NCI-H1417 (cell line): ENCODE data around the gene SNX5.

Experiments
- DNase-seq, 3 experiments: peaks; one replicate each; lab custom pipeline; 2025; lab: John Stamatoyannopoulos, UW

SNX5 gene

DNA sequence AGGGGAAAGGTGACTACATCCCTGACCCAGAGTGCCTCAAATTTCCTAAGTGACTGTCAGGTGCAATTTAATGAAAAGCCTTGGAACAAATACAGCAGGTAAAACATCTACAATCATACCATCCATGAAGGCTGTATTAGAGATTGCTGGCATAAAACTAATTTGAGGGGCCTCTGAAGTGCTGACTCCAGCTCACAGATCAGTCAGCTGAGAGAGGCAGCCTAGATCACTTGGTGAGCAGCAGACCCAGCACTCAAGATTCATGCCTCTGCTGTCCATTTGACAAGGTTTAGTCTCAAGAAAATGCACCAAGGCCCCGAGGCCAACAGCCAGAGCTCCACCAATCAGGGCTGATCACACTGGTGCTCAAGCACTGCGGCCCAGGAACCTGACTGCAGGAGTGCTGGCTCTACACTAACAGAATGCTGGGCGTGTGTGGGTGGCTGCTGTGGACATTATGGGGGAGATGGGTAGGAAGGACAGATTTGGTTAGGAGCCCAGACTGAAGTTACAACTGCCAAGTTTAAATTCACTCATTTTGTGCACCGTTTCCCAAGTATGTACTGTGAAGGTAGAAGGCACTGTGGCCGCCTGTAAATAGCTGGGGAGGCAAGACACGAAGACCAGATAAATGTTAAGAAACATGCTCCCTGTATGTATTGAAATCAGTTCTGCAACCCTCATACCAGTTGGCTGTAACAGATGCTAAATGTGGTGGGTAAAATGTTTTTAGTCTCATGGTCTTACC, 28.2 kb downstream of the SNX5 start:
- peak in 1 of 3 experiments; percentile 16 for DNase-seq

DNA sequence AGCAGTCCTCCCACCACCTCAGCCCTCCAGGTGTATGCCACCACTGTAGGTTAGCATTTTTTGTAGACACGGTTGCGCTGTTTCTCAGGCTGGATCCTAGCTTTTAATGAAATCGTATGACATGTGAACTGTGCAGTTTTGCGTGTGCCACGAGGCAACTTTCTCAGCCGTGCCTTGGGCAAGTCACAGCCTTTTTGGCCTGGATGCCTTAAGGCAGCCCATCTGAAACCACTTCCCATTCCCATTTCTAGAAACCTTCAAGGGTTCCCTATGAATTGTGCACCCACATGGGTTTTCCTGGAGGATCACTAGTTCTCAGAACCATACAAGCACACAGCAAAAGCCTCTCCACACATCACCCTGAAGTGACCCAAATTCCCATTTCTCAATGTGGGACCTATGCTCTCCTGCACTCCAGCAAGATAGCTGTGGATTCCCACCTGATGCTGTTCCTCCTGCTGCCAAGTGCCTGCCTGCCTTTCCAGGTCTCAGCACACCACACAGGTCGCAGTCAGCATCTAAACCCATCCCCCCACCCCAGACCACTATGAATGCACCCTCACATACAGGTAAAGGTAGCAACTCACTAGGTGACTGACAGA, 28.9 kb downstream of the SNX5 start:
- no peak for DNase-seq

DNA sequence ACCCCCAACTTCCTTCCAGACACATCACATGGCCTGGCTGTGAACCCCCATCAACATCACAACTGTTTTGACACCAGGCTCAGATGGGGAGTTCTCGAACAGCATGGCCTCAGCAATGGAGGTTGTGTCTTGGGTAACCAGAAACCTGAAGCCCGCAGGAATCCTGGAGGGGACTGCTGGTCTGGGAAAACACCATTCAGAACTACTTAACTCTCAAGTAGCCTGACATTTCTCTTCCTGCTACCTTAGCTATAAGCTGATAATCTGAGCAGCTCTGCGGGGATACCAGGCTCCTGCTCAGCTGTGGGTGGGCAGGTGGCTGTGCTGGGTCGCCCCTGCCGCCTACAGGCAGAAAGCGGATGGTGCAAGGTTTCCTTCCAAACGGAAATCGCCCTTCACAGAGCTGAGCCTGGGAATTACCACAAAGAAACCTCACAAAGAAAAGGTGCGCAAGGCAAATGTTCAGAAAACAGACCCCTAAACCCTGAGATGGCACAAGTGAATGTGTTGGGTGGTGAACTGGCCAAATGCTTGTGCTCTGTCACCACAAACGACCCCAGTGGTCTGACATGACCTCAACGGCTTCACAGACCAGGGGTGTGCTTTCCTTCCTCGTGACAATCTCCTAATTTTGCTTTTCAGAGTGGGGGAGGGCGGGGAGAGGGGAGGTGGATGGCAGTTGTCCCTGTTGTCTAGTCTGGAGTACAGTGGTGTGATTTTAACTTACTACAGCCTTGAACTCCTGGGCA, 29.5 kb downstream of the SNX5 start:
- peak; percentile 32 to 65 (median 65) for DNase-seq

DNA sequence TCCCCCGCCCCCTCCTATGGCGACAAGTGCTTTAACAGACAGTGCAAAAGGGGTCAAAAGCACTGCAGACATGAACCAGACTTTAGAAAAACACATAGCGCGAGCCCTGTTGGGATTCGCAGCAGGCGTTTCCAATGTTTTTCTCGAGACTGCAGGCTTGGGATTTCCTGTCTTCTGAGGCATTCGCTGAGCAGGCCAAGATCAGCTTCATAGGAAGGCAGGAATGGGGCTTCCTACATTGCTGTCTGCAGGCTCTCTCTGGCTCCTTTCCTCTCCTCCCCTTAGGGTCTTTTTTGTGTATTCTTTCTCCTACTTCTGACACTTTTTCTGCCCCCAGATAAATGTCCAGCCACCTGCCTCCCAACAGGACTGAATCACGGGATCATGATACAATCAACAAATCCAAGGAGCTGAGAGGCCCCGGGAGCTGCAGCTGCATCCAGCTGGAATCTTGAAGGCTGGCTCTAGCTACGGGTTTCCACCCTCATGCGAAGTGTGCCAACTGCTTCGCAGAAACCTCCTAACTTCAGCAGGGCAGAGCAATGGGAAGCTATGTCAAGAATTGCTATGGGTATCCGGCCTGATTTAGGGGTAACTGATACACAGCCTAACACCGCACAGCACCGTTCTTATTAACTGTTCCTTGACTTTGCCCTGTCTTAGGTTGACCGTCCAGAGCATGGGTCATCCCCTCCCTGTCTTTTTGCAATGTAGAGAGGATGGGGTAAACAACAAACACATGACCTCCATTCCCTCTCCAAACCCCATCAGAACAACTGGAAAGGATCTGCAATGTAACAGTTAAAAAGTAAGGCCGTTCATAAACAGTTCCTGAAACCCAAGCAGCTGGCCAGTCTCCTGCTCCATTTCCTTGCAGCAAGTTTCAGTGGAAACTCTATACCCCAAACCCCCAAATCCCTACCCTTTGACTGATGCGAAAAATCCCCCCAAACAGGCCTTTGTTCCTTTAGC, 31.5 kb downstream of the SNX5 start:
- DNase-seq, result no peak

GRCh38 chr20:17936286-17936760, 32.3 kb downstream of the SNX5 start:
- DNase-seq, result no peak

DNA sequence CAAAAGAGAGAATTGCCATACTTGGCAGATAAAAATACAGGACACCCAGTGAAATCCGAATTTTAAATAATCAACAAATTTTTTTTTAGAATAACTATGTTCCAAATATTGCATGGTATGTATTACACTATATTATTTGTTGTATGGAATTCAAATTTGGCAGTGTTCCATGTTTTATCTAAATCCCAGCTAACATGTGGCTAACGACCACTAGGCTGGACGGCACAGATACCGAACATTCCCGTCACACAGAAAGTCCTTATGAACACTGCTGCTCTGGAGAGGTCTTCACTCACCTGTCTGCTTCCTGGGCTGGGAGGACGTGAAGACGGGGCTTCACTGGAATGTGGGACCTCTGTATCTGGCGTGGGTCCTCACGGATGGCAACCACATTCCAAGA, 32.8 kb downstream of the SNX5 start:
- DNase-seq, result no peak

DNA sequence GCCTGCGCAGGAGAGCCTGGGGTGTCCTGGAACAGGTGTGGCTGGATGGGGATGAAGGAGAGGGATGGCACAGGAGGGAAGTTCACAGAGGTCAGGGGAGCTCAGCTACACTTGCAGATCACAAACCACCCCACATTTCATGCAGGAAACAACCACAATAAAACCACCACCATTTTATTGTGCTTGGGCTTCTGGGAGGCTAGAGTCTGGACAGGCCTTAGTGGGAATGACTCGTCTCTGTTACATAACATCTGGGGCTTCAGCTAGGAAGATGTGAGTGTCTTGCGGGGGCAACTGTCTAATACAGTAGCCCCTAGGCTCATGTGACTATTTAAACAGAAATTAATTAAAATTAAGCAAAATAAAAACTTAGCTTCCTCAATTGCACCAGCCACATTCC, 33.4 kb downstream of the SNX5 start:
- no peak for DNase-seq

GRCh38 chr20:17934141-17934862, 34.3 kb downstream of the SNX5 start:
- no peak for DNase-seq

DNA sequence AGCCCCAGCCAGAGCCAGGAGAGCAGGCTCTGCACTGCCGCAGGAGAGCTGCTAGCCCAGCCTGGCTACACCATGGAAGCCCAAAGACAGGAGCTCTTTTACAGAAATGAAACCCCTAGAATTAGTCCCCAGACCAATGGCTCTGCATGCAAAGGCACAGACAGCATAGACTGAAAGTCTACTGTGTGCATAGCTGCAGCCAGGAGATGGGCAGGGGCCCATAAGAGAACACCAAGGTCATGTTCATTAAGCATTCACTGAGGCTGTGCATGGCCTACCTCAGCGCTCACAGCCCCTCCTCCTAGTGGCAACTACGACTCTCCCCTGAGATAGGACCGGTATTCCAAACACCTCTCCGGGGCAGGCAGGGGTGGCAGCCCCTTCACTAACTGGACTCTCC, 34.9 kb downstream of the SNX5 start:
- no peak for DNase-seq

GRCh38 chr20:17933121-17933520, 35.5 kb downstream of the SNX5 start:
- DNase-seq, result no peak

DNA sequence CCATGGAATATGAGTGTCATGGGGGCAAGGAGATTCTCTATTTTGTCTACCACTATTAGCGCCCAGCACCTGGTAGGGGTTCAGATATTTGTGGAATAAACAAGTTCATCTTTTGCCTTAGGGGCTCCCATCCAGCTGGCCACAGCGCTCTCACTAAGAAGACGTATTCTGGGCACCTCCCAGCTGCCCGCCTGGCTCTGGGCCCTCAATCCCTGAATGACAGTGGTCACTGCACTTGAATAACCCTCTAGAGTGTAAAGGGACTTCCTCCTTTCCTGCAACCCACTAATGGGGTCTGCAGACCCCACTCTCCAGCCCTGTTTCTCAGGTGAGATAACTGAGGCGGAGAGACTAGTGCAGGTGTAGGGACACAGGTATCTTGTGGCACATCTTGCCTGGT, 36.2 kb downstream of the SNX5 start:
- DNase-seq, result no peak

DNA sequence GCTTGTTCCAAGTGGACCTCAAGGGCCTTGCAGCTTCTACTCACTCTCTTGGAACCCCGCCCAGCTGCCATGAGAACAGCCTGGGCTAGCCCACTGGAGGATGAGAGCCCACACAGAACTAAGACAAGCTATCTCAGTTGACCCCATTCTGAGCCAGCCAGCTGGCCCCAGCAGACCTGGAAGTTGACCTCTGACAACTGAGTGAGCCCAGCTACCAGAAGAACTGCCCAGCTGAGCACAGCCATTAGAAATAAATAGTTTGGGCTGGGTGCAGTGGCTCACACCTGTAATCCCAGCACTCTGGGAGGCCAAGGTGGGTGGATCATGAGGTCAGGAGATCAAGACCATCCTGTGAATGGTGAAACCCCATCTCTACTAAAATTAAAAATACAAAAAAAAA, 37.1 kb downstream of the SNX5 start:
- no peak for DNase-seq

DNA sequence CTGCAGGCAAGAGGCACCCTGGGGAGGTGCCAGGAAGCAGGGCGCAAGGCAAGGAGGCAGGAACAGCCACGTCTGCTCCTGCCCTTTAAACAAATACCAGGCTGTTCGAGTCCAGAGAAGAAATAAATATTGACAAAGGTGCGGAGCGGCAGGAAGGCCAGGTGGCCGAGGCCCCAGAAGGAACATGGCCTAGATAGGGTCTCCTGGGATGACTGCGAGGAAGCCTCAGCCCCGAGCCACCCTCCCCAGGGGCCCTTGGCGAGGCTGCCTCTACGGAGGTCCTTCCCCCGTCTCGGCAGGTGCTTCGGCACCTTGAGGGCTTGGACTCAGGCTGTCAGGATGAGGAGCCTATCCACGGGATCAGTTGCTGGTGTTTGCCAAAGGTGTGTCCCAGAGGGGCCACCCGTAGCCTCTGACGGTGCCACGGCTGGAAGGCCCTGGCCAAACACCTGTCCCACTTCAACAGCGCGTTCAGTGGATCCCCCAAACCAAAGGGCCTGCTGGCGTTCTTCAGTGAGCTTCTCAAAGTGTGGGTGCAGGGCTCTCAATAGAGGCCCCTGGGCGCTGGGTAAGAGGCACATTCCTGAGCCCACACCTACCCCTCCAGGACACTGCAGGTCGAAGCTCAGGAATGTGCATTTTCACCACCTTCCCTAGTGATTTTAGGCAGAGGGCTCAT, 39.8 kb downstream of the SNX5 start:
- peak in 2 of 3 experiments; percentile 25 to 46 for DNase-seq

GRCh38 chr20:17928211-17928611, 40.4 kb downstream of the SNX5 start:
- DNase-seq, result peak in 1 of 3 experiments; percentile 33

DNA sequence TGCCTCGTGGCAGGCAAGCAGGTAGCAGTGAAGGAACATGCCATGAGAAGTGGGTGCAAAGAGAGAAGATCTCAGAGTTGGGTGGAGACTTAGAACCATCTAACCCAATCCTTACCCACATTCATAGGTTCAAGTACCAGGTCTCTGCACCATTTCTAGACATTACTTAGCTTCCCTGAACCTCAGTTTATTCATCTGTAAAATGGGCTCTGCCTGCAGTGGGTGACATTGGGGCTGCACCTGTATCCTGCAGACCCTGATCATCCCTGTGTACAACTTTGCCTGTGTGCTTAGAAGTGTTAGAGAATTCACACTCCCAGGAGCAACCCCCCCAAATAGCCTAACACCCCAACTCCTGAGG, 42.7 kb downstream of the SNX5 start:
- no peak for DNase-seq

DNA sequence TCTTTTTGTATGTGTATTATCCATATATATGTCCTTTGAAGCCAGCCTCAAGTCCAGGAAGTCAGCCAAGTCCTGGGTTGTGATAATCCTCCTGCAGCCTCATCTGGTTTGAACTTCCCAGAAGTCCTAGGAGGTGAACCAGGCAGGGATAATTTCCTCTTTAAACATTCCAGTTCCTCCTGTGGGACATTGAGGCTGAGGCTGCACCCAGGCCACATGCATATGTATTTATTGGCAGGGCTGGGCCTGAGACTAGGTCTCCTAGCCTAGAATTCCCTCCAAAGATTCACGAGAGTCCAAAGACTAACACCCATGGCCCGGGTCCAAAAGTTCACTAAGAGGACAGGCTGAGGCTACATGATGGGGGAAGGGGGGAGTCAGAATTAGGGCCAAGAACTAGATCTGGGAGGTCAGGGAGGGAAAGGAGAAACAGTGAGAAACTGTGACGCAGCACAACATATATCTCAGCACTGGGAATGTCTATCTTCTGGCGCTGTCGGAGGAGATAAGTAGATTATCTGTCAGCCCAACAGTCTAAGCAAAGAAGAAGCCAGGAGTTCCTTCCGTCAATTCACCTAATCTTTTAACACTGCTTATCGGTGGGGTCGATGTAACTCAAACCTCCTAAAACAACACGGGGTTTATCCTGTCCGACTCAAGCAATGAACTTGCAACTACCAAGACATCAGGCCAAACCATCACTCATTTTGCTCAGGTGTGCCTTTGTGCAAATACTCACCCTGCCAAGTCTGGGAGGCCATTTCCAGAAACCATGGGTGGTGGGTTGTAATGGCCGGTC, 43.3 kb downstream of the SNX5 start:
- DNase-seq, result no peak

DNA sequence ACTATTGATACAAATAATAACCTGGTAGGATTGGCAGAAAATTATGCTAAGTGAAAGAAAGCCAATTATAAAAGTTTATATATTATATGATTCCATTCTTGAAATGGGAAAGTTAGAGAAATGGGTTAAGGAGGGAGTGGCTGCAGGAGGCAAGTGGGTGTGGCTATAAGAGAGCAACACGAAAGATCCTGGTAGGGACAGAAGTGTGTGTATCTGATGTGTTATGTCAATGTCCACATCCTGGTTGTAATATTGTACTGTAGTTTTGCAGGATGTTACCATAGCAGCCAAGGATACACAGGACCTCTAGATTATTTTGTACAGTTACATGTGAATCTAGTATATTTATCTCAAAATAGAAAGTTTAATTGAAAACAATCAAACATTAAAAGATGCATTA, 46.8 kb downstream of the SNX5 start:
- DNase-seq, result no peak

DNA sequence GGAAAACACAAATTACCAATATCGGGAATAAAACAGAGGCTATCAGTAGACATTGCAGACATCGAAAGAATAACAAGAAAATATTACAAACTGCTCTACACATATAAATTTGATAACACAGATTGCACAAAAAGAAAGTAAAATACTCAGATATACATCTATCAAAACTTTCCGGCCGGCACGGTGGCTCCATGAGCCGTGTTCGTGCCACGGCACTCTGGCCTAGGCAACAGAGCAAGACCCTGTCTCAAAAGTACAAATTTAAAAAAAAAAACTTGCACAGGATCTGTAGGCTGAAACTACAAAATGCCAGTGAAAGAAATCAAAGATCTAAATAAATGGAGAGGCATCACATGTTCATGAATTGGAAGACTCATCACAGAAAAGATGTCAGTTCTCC, 49.4 kb downstream of the SNX5 start:
- DNase-seq, result no peak

DNA sequence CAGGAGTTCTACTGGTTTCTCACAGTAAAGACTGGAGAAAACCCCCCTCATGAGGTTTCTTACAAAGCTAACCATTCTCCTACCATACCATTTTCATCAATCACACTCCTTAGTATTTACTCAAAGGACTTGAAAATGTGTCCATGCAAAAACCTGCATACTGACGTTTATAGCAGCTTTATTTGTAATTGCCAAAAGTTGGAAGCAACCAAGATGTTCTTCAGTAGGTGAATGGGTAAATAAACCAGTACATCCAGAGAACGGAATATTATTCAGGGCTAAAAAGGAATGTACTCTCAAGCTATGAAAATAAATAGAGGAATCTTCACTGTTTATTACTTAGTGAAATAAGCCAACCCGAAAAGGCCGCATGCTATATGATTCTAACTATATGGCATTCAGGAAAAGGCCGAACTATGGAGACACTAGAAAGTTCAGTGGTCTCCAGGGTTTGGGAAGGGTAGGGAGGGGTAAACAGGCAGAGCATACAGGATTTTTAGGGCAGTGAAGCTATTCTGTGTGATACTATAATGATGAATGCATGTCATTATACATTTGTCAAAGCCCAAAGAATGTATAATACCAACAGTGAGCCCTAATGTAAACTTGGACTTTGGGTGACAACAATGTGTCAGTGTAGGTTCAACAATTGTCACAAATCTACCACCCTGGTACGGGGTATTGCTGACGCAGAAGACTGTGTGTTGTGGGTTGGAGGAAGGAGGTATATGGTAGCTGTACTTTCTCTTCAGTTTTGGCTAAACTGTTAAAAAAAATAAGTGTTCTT, 50.6 kb downstream of the SNX5 start:
- no peak for DNase-seq
